Effector memory CD4-positive, alpha-beta T cell (primary cell): ENCODE measurements around the gene SPCS3.

Source experiments
- DNase-seq, 3 donors: peaks; one replicate each; pipeline ENCODE4 v3.0.0-alpha.2; 2020
- H3K27ac ChIP-seq: 2 replicates; pipeline ENCODE4 v1.7.0; 2013; ENCODE audit warnings: mild to moderate bottlenecking, low read length, moderate library complexity; ENCODE audit not compliant: insufficient read depth, poor library complexity, severe bottlenecking
- H3K27me3 ChIP-seq: replicated peaks from 2 replicates; pipeline ENCODE4 v1.7.0; 2013; ENCODE audit warnings: mild to moderate bottlenecking, low read length; ENCODE audit not compliant: insufficient read depth, control insufficient read depth, poor library complexity, severe bottlenecking
- H3K36me3 ChIP-seq: 2 replicates; pipeline ENCODE4 v1.7.0; 2013; ENCODE audit warnings: mild to moderate bottlenecking, low read length, moderate library complexity; ENCODE audit not compliant: control insufficient read depth, insufficient read depth
- H3K4me1 ChIP-seq: 2 replicates; pipeline ENCODE4 v1.7.0; 2013; ENCODE audit warnings: low read length, mild to moderate bottlenecking; ENCODE audit not compliant: control insufficient read depth, insufficient read depth, poor library complexity, severe bottlenecking
- H3K4me3 ChIP-seq: 2 replicates; pipeline ENCODE4 v1.7.0; 2013; ENCODE audit warnings: low read length, low read depth, mild to moderate bottlenecking; ENCODE audit not compliant: insufficient read depth, poor library complexity, severe bottlenecking
- H3K9me3 ChIP-seq: 2 replicates; pipeline ENCODE4 v1.7.0; 2013; ENCODE audit warnings: mild to moderate bottlenecking, low read length, moderate library complexity; ENCODE audit not compliant: control insufficient read depth

The SPCS3 gene

GRCh38 chr4:176302283-176303275, 17.2 kb upstream of the SPCS3 start:
- peaks cover 4% of the 10 kb centered on the region for H3K27me3 ChIP-seq
- H3K4me1 ChIP-seq: no peaks in the 10 kb centered on the region
- no peak overlapping the region for H3K27ac ChIP-seq
- no peak overlapping the region for H3K4me3 ChIP-seq
- DNase-seq: no peak
- no peaks in the 10 kb centered on the region for H3K36me3 ChIP-seq
- no peaks in the 10 kb centered on the region for H3K9me3 ChIP-seq

- no peak overlapping the region for H3K27ac ChIP-seq
- no peaks in the 10 kb centered on the region for H3K36me3 ChIP-seq
- no peaks in the 10 kb centered on the region for H3K4me1 ChIP-seq
- H3K27me3 ChIP-seq: peaks cover 4% of the 10 kb centered on the region
- no peak for DNase-seq
- H3K9me3 ChIP-seq: no peaks in the 10 kb centered on the region
- no peak overlapping the region for H3K4me3 ChIP-seq
These were observed 15.8 kb upstream of the SPCS3 start for GRCh38 chr4:176303938-176304337.

GRCh38 chr4:176306837-176307665, 12.7 kb upstream of the SPCS3 start:
- Histone ChIP-seq H3K4me3 (no peak overlapping the region), H3K4me1 (no peaks in the 10 kb centered on the region), H3K9me3 (no peaks in the 10 kb centered on the region), H3K27me3 (no peaks in the 10 kb centered on the region), H3K36me3 (no peaks in the 10 kb centered on the region), H3K27ac (no peak overlapping the region)
- no peak for DNase-seq

GRCh38 chr4:176307666-176307930, 12.2 kb upstream of the SPCS3 start:
- Histone ChIP-seq H3K27me3 (no peaks in the 10 kb centered on the region), H3K9me3 (no peaks in the 10 kb centered on the region), H3K4me1 (no peaks in the 10 kb centered on the region), H3K36me3 (no peaks in the 10 kb centered on the region), H3K27ac (no peak overlapping the region), H3K4me3 (no peak overlapping the region)
- no peak for DNase-seq

GRCh38 chr4:176308441-176308840, 11.3 kb upstream of the SPCS3 start:
- H3K36me3 ChIP-seq: no peaks in the 10 kb centered on the region

GRCh38 chr4:176309046-176309445, 10.7 kb upstream of the SPCS3 start:
- H3K4me3 ChIP-seq: no peak overlapping the region
- no peaks in the 10 kb centered on the region for H3K27me3 ChIP-seq
- no peaks in the 10 kb centered on the region for H3K9me3 ChIP-seq

More at GRCh38 chr4:176308441-176308840, 11.3 kb upstream of the SPCS3 start:
- DNase-seq: no peak
- H3K9me3 ChIP-seq: no peaks in the 10 kb centered on the region
- H3K4me1 ChIP-seq: no peaks in the 10 kb centered on the region
- no peak overlapping the region for H3K27ac ChIP-seq
- no peaks in the 10 kb centered on the region for H3K27me3 ChIP-seq
- H3K4me3 ChIP-seq: no peak overlapping the region

GRCh38 chr4:176309772-176310171, 10.0 kb upstream of the SPCS3 start:
- no peak overlapping the region for H3K27ac ChIP-seq
- no peak for DNase-seq
- H3K36me3 ChIP-seq: no peaks in the 10 kb centered on the region
- no peaks in the 10 kb centered on the region for H3K27me3 ChIP-seq
- no peaks in the 10 kb centered on the region for H3K4me1 ChIP-seq
- no peaks in the 10 kb centered on the region for H3K9me3 ChIP-seq
- no peak overlapping the region for H3K4me3 ChIP-seq

More at GRCh38 chr4:176309046-176309445, 10.7 kb upstream of the SPCS3 start:
- Histone ChIP-seq H3K4me1 (no peaks in the 10 kb centered on the region), H3K36me3 (no peaks in the 10 kb centered on the region), H3K27ac (no peak overlapping the region)
- DNase-seq: no peak

GRCh38 chr4:176313596-176314336, 6.0 kb upstream of the SPCS3 start:
- Histone ChIP-seq H3K36me3 (no peaks in the 10 kb centered on the region), H3K27me3 (no peaks in the 10 kb centered on the region), H3K9me3 (no peaks in the 10 kb centered on the region), H3K27ac (no peak overlapping the region), H3K4me3 (no peak overlapping the region), H3K4me1 (no peaks in the 10 kb centered on the region)
- no peak for DNase-seq

- Histone ChIP-seq H3K27ac (peak overlapping the region; percentile 93), H3K36me3 (no peaks in the 10 kb centered on the region), H3K4me1 (peaks cover 8% of the 10 kb centered on the region), H3K9me3 (no peaks in the 10 kb centered on the region), H3K4me3 (peak overlapping the region; percentile 84), H3K27me3 (no peaks in the 10 kb centered on the region)
- DNase-seq: no peak
These were observed 539 bp upstream of the SPCS3 start for GRCh38 chr4:176319151-176319703.
